HepG2 (cell line): Measurements from ENCODE around the gene RCOR1. TPM values are rescaled to one million over a fixed set of nuclear protein-coding genes. Genes with fewer than 3 reads are reported as not detected.

Experiments used
- ASH2L ChIP-seq: fragments of 300-600, 200-600 bp; sonication (generic); IDR thresholded peaks from 2 replicates; pipeline ENCODE4 v1.7.0; 2017; ENCODE audit warnings: low read depth, mild to moderate bottlenecking, moderate library complexity, mixed read lengths, low read length; ENCODE audit not compliant: insufficient read length
- ATF7 ChIP-seq, 2 experiments: fragments of 450-650 bp in 1 of 2; sonication (generic) in 1 of 2; formaldehyde crosslinking in 1 of 2; IDR thresholded peaks; 2 replicates each; pipeline versions ENCODE4 v1.4.0 to v1.6.1; 2016 to 2020; ENCODE audit warnings: antibody characterized with exemption in 1 of 2, mild to moderate bottlenecking in 1 of 2, missing genetic modification reagents in 1 of 2
- DZIP1 ChIP-seq: sonication (generic); formaldehyde crosslinking; IDR thresholded peaks from 2 replicates; pipeline ENCODE4 v1.5.0; 2020; ENCODE audit warnings: mild to moderate bottlenecking, missing genetic modification reagents
- FOXP4 ChIP-seq: sonication (generic); formaldehyde crosslinking; IDR thresholded peaks from 2 replicates; pipeline ENCODE4 v1.4.0; 2020; ENCODE audit warnings: missing genetic modification reagents
- HDAC6 ChIP-seq: fragments of 200-600 bp; sonication (generic); IDR thresholded peaks from 2 replicates; pipeline ENCODE4 v1.7.0; 2017; ENCODE audit warnings: mild to moderate bottlenecking, antibody characterized with exemption, low read length, low read depth
- HNRNPUL1 ChIP-seq: fragments of 200-400 bp; formaldehyde crosslinking; IDR thresholded peaks from 2 replicates; pipeline ENCODE4 v1.6.1; 2017; ENCODE audit warnings: low read depth, mild to moderate bottlenecking, low read length, moderate library complexity
- HOXA3 ChIP-seq: sonication (generic); formaldehyde crosslinking; IDR thresholded peaks from 2 replicates; pipeline ENCODE4 v1.5.0; 2020; ENCODE audit warnings: missing genetic modification reagents
- KDM3A ChIP-seq: IDR thresholded peaks from 2 replicates; pipeline ENCODE4 v1.6.1; 2018; ENCODE audit warnings: low read depth, missing compliant biosample characterization
- KLF16 ChIP-seq, 2 experiments: sonication (generic) in 1 of 2; formaldehyde crosslinking in 1 of 2; IDR thresholded peaks; 2 replicates each; pipeline versions ENCODE4 v1.6.1 to v1.8.0; 2016 to 2023; ENCODE audit warnings: missing genetic modification reagents in 2 of 2, missing compliant biosample characterization in 1 of 2
- MTF1 ChIP-seq: sonication (generic); formaldehyde crosslinking; IDR thresholded peaks from 2 replicates; pipeline ENCODE4 v1.5.0; 2020; ENCODE audit warnings: missing genetic modification reagents
- RXRA ChIP-seq: sonication (generic); formaldehyde crosslinking; IDR thresholded peaks from 2 replicates; pipeline ENCODE4 v1.5.1; 2020; ENCODE audit warnings: missing genetic modification reagents
- SKI ChIP-seq: fragments of 450-650 bp; IDR thresholded peaks from one replicate; pipeline ENCODE4 v1.6.1; 2018; ENCODE audit warnings: mild to moderate bottlenecking; ENCODE audit not compliant: partially characterized antibody
- SOX13 ChIP-seq, 3 experiments: fragments of 450-650 bp in 1 of 3; sonication (generic) in 1 of 3; formaldehyde crosslinking in 1 of 3; IDR thresholded peaks in 2 of 3; conservative IDR thresholded peaks in 1 of 3; 2 replicates each; pipeline versions ENCODE4 v1.5.0 to v1.6.1; 2016 to 2020; ENCODE audit warnings: antibody characterized with exemption in 1 of 3, mild to moderate bottlenecking in 1 of 3, missing compliant biosample characterization in 1 of 3, missing genetic modification reagents in 1 of 3, moderate library complexity in 1 of 3
- SOX6 ChIP-seq, 2 experiments: fragments of 450-650 bp in 1 of 2; sonication (generic) in 1 of 2; formaldehyde crosslinking in 1 of 2; IDR thresholded peaks; 2 replicates each; pipeline versions ENCODE4 v1.4.0 to v1.6.1; 2017 to 2020; ENCODE audit warnings: antibody characterized with exemption in 1 of 2, mild to moderate bottlenecking in 1 of 2, missing genetic modification reagents in 1 of 2
- STAG1 ChIP-seq: sonication (generic); formaldehyde crosslinking; IDR thresholded peaks from 2 replicates; pipeline ENCODE4 v1.4.0; 2020; ENCODE audit warnings: missing genetic modification reagents
- TEAD3 ChIP-seq: optimal IDR thresholded peaks from 2 replicates; pipeline ENCODE3; 2016; ENCODE audit warnings: borderline replicate concordance
- ZNF354B ChIP-seq: sonication (generic); formaldehyde crosslinking; IDR thresholded peaks from 2 replicates; pipeline ENCODE4 v1.8.0; 2022; ENCODE audit warnings: mild to moderate bottlenecking, missing genetic modification reagents
- ZNF501 ChIP-seq: sonication (generic); formaldehyde crosslinking; IDR thresholded peaks from 2 replicates; pipeline ENCODE4 v1.5.1; 2020; ENCODE audit warnings: mild to moderate bottlenecking, moderate library complexity, missing genetic modification reagents
- ZNF639 ChIP-seq: conservative IDR thresholded peaks from 2 replicates; pipeline ENCODE4 v1.6.1; 2018; ENCODE audit warnings: missing genetic modification reagents
- polyA plus RNA-seq, 8 experiments: library from polyadenylated mRNA; depleted of rRNA in 3 of 8; stranded (reverse) in 7 of 8; unstranded in 1 of 8; fragments of >200 nt; fragmentation: Illumina TruSeq in 4 of 8; extraction: Trizol in 4 of 8; gene quantifications; 2 replicates each; pipeline versions ENCODE4 v1.2.1 to v1.2.3, GENCODE V29; 2011 to 2016; ENCODE audit warnings: low read depth in 4 of 8, missing spikeins in 1 of 8, mixed read lengths in 1 of 8; ENCODE audit not compliant: insufficient read depth in 1 of 8
- total RNA-seq, 5 experiments: library from RNA; depleted of rRNA; stranded (reverse); fragments of >200 nt; fragmentation: Illumina TruSeq; extraction: Trizol; gene quantifications; 2 replicates each; pipeline ENCODE4 v1.2.3, GENCODE V29; 2016; ENCODE audit warnings: low read depth in 1 of 5

The RCOR1 gene
- total and polyA plus RNA-seq, 2 of the 13 experiments (the other 11 are each of a cell fraction or from before 2014, with no cell fraction given): 10.2 to 11.1 TPM

GRCh38 chr14:102570334-102570995, 22.0 kb upstream of the RCOR1 start (continued):
- TF ChIP-seq TEAD3 (peak; percentile 73), ZNF354B (CRISPR knock-in tag) (no peak), FOXP4 (CRISPR knock-in tag) (0 out of 2 replicates have a peak, but pooled peaks have one; percentile 16), STAG1 (CRISPR knock-in tag) (no peak), ZNF501 (CRISPR knock-in tag) (no peak), SOX6 (IDR thresholded peaks at IDR 0.05) (no peak), SOX6 (CRISPR knock-in tag; IDR thresholded peaks at IDR 0.05) (peak; percentile 44), KDM3A (CRISPR knock-in tag) (no peak), SKI (no peak), KLF16 (CRISPR knock-in tag; IDR thresholded peaks at IDR 0.05) (no peak), HOXA3 (peak; percentile 63), SOX13 (IDR thresholded peaks at IDR 0.05) (no peak), SOX13 (CRISPR knock-in tag; conservative IDR thresholded peaks at IDR 0.05 in 1 of 2, IDR thresholded peaks at IDR 0.05 in 1 of 2) (peak in 1 of 2 experiments; percentile 67; a peak in 2 of 4 replicates), RXRA (peak; percentile 44; the same call in 1 of the 2 replicates), HDAC6 (no peak), ASH2L (no peak), MTF1 (CRISPR knock-in tag) (no peak), ATF7 (IDR thresholded peaks at IDR 0.05) (no peak), ATF7 (CRISPR knock-in tag; IDR thresholded peaks at IDR 0.05) (no peak), ZNF639 (CRISPR knock-in tag) (no peak), DZIP1 (CRISPR knock-in tag) (no peak), HNRNPUL1 (no peak)
